Measurements from ENCODE around the gene CNTNAP5.

Gene CNTNAP5

GRCh38 chr2:124814968-124815745 is 790.1 kb downstream of the CNTNAP5 start:
- DNase-seq (ENCODE audit: low spot score), result no peak

DNA sequence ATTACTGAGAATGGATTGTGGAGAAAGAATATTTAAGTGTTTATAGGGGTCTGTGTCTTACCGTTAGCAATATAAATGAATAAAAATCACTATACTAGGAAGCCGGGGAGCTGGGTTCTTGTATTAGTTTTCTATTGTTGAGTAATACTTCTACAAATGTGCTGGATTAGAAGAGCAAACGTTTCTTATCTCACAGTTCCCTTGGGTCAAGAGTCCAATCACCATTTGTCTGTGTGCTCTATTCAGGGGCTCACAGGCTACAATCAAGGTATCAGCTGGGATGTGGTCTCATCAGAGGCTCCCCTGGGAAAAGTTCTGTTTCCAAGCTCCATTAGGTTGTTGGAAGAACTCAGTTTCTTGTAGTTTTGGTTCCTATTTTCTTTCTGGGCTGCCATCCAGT is 790.9 kb downstream of the CNTNAP5 start:
- DNase-seq (ENCODE audit: low spot score), result peak; percentile 4

GRCh38 chr2:124822516-124822915 is 797.4 kb downstream of the CNTNAP5 start:
- no peak for DNase-seq (ENCODE audit: low spot score)

DNA sequence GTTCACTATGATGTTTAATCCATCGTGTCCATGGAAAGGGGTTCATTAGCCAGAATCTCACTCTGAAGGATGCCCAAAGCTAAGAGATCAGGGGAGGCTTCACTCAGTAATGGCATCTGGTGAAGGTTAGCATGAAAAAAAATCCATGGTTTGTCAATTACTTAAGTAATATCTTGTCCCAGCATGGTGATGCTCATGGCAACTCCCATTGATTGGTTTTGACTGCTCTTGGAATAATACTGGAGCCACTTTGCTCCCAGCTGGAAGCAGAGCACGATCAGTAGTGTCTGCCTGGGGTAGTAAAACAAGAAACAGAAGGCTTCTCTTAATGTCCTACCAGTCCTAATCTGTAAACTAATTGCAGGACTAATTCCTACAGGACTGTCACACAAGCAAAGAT is 799.4 kb downstream of the CNTNAP5 start:
- no peak for DNase-seq (ENCODE audit: low spot score)

DNA sequence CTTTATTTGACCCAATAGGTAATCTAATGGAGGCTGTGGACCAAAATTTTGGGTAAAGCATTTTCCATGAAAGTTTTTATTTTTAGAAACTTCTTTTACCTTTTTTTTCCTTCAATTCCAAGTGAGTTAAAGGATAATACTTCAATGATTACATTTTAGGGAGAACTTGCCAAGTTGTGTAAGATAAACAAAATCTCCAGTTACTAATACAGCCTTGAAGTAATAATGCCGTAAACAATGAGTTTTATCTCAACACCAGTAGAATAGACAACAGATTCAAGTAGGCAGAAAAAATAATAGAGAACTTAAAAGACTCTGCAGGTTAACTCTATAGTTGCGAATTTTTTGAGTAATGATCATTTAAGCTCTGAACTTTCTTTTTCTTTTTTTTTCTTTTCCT is 807.4 kb downstream of the CNTNAP5 start:
- no peak for DNase-seq (ENCODE audit: low spot score)

- DNase-seq (ENCODE audit: low spot score), result no peak
Observed at GRCh38 chr2:124834331-124834730, 809.2 kb downstream of the CNTNAP5 start.

DNA sequence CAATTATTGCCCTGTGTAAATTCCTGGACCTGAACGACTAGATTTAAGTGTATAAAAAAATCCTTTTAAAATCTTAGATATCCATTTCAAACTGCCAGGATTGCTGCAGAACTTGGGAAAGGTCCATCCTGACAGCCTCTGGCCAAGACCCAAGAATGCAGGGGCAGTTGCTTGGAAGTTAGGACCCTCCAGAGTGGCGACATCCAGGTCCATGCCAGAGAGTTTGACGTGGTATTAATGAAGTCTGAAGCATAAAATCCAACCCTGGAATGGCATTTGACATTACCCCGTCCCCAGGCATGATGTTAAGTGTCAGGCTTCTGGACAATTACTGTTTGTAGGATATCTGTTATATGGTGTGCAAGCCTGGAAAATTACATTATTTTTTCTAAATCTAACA is 810.2 kb downstream of the CNTNAP5 start:
- DNase-seq (ENCODE audit: low spot score), result no peak

DNA sequence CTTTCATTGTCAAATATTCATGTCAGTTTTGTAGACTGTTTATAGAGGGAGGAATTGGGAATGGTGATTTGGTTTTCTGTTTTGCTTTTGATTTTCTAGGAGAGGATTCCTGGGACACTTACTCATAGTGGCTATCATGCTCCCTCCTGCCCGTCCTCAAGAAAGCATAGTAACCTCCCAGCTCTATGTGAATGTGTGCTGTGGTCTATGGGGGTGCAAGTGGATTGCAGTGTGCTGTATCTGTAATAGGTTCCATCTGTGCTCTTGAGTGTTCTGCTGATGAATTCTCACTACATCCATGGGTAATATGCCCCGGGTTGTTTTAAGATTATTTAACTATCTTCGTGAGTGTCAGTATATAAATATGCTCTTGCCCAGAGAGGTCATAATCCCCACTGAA is 811.3 kb downstream of the CNTNAP5 start:
- no peak for DNase-seq (ENCODE audit: low spot score)

DNA sequence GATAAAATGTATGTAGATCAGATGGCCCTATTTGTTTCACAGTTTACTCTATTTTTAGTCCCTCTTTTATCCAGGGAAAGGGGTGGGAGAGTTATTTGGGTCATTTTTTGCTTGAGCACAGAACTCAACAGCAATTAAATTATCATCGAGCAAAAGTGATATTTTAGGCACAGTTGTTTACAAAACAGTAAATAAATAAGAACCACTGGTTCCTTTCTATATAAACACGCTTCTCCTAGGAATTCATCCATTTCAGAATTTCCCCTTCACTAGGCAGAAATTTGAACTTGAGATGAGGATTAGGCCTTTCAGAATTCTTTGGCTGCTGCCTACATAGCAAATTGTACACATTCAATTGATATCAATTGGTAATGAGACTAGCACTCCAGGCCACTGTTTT is 812.4 kb downstream of the CNTNAP5 start:
- no peak for DNase-seq (ENCODE audit: low spot score)

GRCh38 chr2:124838406-124838805 is 813.3 kb downstream of the CNTNAP5 start:
- DNase-seq (ENCODE audit: low spot score), result no peak

- no peak for DNase-seq (ENCODE audit: low spot score)
Observed at GRCh38 chr2:124867247-124867646, 842.2 kb downstream of the CNTNAP5 start.

GRCh38 chr2:124874219-124874618 is 849.1 kb downstream of the CNTNAP5 start:
- no peak for DNase-seq (ENCODE audit: low spot score)

DNA sequence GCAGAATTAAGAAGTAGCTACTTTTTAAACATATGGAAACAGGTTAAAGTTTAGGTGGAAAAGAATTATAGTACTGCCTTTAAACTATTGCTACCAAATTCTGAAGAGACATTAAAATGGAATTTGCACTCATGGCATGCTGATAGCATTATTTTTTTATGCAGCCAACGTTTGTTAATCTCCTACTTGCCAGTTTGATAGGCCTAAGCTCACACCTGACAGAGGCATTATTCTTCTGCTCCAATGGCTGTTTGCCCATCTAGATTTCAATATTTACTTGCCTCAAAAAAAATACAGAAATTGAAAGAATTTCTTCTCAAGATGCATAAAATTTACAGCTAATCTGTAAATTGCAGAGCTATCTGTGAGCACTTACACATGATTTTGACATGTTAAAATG is 849.6 kb downstream of the CNTNAP5 start:
- DNase-seq (ENCODE audit: low spot score), result no peak

DNA sequence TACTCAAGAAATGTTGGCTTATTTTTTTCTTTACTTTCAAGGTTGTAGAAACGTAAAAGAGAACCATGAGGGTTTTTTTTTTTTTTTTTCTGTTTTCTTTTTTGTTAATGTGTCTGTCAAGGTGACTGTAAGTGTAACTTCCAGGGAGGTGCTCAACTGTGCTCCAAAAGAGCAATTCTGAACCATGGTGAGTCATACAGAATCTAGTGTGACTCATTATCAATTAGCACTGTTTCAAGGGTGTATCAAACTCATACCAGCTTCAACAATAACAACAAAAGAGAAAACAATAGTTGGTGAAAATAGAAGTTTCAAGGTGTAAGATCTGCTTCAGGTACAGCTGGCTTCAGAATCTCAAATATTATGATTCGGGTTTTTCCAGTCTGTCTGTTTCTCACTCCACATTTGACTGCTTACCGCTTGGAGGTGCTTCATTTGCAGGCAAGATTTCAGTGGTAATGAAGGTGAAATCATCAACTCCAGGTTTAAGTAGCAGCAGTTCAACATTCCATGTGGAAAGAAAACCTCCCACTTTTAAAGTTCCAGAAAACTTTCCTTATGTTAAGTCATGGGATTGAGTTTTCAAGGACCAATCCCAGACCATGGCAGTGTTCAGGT is 850.6 kb downstream of the CNTNAP5 start:
- no peak for DNase-seq (ENCODE audit: low spot score)

- no peak for DNase-seq (ENCODE audit: low spot score)
Observed at GRCh38 chr2:124877141-124877577, 852.1 kb downstream of the CNTNAP5 start.

DNA sequence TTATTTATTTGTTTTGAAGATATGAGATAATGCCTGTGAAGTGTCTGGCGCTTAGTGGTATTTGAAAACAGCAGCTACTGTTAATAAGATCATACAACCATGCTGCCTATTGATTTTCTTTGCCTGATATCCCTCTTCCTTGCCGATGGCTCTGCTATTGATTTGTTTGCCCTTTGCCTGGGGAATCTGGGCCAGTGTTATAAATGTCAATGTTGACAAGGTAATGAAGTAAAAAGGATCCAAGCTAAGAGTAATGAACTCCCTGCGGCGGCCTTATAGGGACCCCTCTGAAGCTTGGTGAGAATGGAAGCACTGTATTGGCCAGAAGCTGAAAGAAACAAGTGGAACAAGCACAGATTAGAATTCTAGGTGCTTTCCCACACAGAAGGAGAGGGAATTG is 854.6 kb downstream of the CNTNAP5 start:
- DNase-seq (ENCODE audit: low spot score), result no peak

- DNase-seq (ENCODE audit: low spot score), result no peak
Observed at GRCh38 chr2:124880995-124881394, 855.9 kb downstream of the CNTNAP5 start.

- DNase-seq (ENCODE audit: low spot score), result no peak
Observed at GRCh38 chr2:124882423-124882822, 857.3 kb downstream of the CNTNAP5 start.

GRCh38 chr2:124883595-124883994 is 858.5 kb downstream of the CNTNAP5 start:
- DNase-seq (ENCODE audit: low spot score), result no peak

GRCh38 chr2:124884315-124884714 is 859.2 kb downstream of the CNTNAP5 start:
- DNase-seq (ENCODE audit: low spot score), result no peak

- DNase-seq (ENCODE audit: low spot score), result no peak
Observed at GRCh38 chr2:124886216-124886615, 861.1 kb downstream of the CNTNAP5 start.

DNA sequence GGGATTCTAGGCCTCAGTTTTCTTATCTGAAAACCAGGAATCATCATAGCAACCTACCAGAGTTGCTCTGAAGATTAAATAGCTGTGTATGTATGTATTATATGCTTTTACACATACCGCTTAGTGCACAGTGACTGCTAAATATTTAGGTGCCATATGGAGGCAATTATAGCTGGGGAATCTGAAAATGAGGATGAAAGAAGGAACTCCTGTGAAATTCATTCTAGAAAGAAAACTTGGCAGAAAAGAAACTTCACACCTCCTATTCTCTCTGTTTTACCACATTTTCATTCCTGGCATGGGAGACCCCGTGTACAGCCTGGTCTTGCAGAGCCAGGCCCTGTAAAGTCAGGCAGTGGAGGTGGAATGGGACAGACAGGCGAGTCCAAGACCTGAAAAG is 862.4 kb downstream of the CNTNAP5 start:
- DNase-seq (ENCODE audit: low spot score), result no peak

DNA sequence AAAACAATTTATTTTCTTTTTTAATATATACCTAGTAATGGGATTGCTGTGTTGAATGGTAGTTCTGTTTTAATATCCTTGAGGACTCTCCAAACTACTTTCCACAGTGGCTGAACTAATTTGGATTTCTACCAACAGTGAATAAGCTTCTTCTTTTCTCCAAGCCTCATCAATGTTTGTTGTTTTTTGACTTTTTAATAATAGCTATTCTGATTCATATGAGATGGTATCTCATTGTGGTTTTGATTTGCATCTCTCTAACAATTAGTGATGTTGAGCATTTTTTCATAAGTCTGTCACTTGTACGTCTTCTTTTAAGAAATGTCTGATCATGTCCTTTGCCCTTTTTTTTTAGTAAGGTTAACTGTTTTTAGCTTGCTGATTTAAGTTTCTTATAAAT is 863.3 kb downstream of the CNTNAP5 start:
- no peak for DNase-seq (ENCODE audit: low spot score)

GRCh38 chr2:124894199-124894598 is 869.1 kb downstream of the CNTNAP5 start:
- DNase-seq (ENCODE audit: low spot score), result no peak

Data from HuH-7 (cell line).